ENCODE data around the gene SETD2.

Gene SETD2

GRCh38 chr3:47019201-47019600 is 144.7 kb downstream of the SETD2 start:
- FAIRE-seq (no peak), DNase-seq (ENCODE audit: insufficient read length, low spot score) (no peak)
- no peak for TF ChIP-seq CTCF (IDR thresholded peaks at IDR 0.05; ENCODE audit: insufficient read depth, missing control alignments)

GRCh38 chr3:47018269-47018611 is 145.7 kb downstream of the SETD2 start:
- no peak for TF ChIP-seq CTCF (IDR thresholded peaks at IDR 0.05; ENCODE audit: insufficient read depth, missing control alignments)
- DNase-seq (ENCODE audit: insufficient read length, low spot score) (no peak), FAIRE-seq (no peak)

- FAIRE-seq: no peak
- DNase-seq (ENCODE audit: insufficient read length, low spot score): no peak
- no peak for TF ChIP-seq CTCF (IDR thresholded peaks at IDR 0.05; ENCODE audit: insufficient read depth, missing control alignments)
Measured at GRCh38 chr3:47017504-47018268, 146.2 kb downstream of the SETD2 start.

- DNase-seq (ENCODE audit: insufficient read length, low spot score): no peak
- FAIRE-seq: no peak
- TF ChIP-seq CTCF (IDR thresholded peaks at IDR 0.05; ENCODE audit: insufficient read depth, missing control alignments): no peak
Measured at GRCh38 chr3:47016934-47017435, 146.9 kb downstream of the SETD2 start.

GRCh38 chr3:47016086-47016933 is 147.6 kb downstream of the SETD2 start:
- FAIRE-seq: no peak
- no peak for DNase-seq (ENCODE audit: insufficient read length, low spot score)
- TF ChIP-seq CTCF (IDR thresholded peaks at IDR 0.05; ENCODE audit: insufficient read depth, missing control alignments): no peak

- no peak for FAIRE-seq
- no peak for DNase-seq (ENCODE audit: insufficient read length, low spot score)
- TF ChIP-seq CTCF (IDR thresholded peaks at IDR 0.05; ENCODE audit: insufficient read depth, missing control alignments): no peak
Measured at GRCh38 chr3:47015151-47015550, 148.8 kb downstream of the SETD2 start.

Data from D721Med (cell line).